ENCODE measurements around the gene SPON2. TPM values are rescaled to one million over a fixed set of nuclear protein-coding genes. Genes with fewer than 3 reads are reported as not detected.

Gene SPON2
- 2.2 and 3.4 TPM in 2 replicates for total RNA-seq

DNA sequence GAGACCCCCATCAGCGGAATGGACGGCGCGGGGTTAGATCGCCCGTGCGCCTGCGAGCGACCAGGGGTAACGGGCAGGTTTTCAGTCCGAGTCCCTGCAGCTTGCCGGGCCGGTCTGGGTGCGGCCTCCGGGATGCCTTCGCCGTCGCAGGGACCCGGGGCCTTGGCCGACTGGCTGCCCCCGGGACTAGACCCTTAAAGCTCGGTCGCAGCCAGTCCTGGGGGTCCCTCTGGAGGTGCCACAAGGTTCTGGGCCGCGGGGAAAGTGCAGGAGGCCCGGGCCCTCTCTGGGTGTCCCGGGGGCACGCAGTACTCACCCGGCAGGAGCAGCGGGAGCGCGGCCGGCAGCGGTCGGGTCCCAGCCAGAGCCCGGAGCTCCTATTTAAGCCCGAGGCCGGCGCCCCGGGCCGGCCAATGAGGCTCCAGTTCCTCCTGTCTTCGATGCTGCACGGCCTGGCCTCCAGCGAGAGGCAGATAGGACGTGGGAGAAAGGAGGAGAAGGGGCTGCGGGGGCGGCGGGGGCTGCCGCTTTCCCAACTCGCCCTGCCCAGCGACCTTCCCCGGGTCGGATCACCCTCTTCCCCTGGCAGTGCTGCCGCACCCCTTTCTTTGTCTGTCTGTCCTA is at the start of gene SPON2:
SPON2 (minus strand) TSS at position 356 of the 624 bp plus-strand sequence.
- H3K27me3 Mint-ChIP-seq = peaks cover 2% of the 10 kb centered on the region
- peaks cover 24% of the 10 kb centered on the region for H3K4me1 Mint-ChIP-seq
- POLR2A ChIA-PET = interaction anchor here (0.7 to 1.9 kb wide), 3 partner anchors 30 to 174 kb away, joined by 3 to 7 read pairs (median 4); no protein-coding TSS in a partner anchor
- TF ChIP-seq, protein P1, sequence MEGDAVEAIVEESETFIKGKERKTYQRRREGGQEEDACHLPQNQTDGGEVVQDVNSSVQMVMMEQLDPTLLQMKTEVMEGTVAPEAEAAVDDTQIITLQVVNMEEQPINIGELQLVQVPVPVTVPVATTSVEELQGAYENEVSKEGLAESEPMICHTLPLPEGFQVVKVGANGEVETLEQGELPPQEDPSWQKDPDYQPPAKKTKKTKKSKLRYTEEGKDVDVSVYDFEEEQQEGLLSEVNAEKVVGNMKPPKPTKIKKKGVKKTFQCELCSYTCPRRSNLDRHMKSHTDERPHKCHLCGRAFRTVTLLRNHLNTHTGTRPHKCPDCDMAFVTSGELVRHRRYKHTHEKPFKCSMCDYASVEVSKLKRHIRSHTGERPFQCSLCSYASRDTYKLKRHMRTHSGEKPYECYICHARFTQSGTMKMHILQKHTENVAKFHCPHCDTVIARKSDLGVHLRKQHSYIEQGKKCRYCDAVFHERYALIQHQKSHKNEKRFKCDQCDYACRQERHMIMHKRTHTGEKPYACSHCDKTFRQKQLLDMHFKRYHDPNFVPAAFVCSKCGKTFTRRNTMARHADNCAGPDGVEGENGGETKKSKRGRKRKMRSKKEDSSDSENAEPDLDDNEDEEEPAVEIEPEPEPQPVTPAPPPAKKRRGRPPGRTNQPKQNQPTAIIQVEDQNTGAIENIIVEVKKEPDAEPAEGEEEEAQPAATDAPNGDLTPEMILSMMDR (IDR thresholded peaks at IDR 0.05) = no peak
- H3K27ac Mint-ChIP-seq = no peak within 1 kb of the TSS
- DNase-seq (no peak), ATAC-seq (ENCODE audit: low read depth) (no peak)
- no peaks in the 10 kb centered on the region for H3K36me3 Mint-ChIP-seq (ENCODE audit: low read depth)
- peak within 1 kb of the TSS; percentile 76 for H3K4me3 Mint-ChIP-seq
- no peaks in the 10 kb centered on the region for H3K9me3 Mint-ChIP-seq
- intact Hi-C loops (cut with micrococcal nuclease) = no loop called here
- CTCF ChIA-PET = interaction anchor here (0.8 to 1.8 kb wide), 2 partner anchors 12 to 96 kb away, joined by 4 to 5 read pairs; no protein-coding TSS in a partner anchor

GRCh38 chr4:1221155-1221870 is 48.9 kb upstream of the SPON2 start:
- H3K4me1 Mint-ChIP-seq = peaks cover 52% of the 10 kb centered on the region
- ChIA-PET POLR2A (interaction anchor here (0.6 to 1.0 kb wide), 2 partner anchors 70 to 439 kb away, joined by 3 read pairs; no protein-coding TSS in a partner anchor), CTCF (no interaction called here)
- DNase-seq = no peak
- no peaks in the 10 kb centered on the region for H3K27me3 Mint-ChIP-seq
- H3K4me3 Mint-ChIP-seq = no peak overlapping the region
- ATAC-seq (ENCODE audit: low read depth) = no peak
- TF ChIP-seq, protein P1 (IDR thresholded peaks at IDR 0.05) = no peak
- peaks cover 50% of the 10 kb centered on the region for H3K36me3 Mint-ChIP-seq (ENCODE audit: low read depth)
- H3K9me3 Mint-ChIP-seq = no peaks in the 10 kb centered on the region
- intact Hi-C loops (cut with micrococcal nuclease) = no loop called here
- H3K27ac Mint-ChIP-seq = peak overlapping the region; percentile 47

DNA sequence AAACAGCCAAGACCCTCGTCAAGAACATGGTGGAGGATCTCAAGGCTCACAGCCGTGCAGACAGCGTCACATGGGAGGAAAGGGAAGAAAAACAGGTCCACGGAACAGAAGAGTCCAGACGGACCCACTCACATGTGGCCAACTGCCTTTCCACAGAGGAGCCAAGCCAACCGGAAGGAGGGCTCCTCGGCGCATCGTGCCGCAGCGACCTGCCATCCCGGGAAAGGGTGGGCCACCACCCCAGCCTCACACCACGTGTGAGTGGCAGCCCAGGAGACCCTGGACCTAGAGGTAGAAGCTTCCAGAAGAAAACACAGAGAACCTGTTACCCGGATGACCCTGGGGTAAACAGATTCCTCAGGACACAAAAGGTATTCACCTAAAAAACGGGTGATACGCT is 48.2 kb upstream of the SPON2 start:
- no peak for DNase-seq
- H3K27me3 Mint-ChIP-seq = no peaks in the 10 kb centered on the region
- TF ChIP-seq, protein P1 (IDR thresholded peaks at IDR 0.05) = no peak
- peaks cover 59% of the 10 kb centered on the region for H3K4me1 Mint-ChIP-seq
- no peak overlapping the region for H3K4me3 Mint-ChIP-seq
- intact Hi-C loops (cut with micrococcal nuclease) = no loop called here
- H3K9me3 Mint-ChIP-seq = no peaks in the 10 kb centered on the region
- CTCF ChIA-PET = no interaction called here
- no peak overlapping the region for H3K27ac Mint-ChIP-seq
- peaks cover 47% of the 10 kb centered on the region for H3K36me3 Mint-ChIP-seq (ENCODE audit: low read depth)
- POLR2A ChIA-PET = interaction anchor here (0.7 to 4.4 kb wide), 2 partner anchors 28 to 63 kb away, joined by 4 to 21 read pairs; partner anchors contain the start of gene CTBP1
- no peak for ATAC-seq (ENCODE audit: low read depth)

DNA sequence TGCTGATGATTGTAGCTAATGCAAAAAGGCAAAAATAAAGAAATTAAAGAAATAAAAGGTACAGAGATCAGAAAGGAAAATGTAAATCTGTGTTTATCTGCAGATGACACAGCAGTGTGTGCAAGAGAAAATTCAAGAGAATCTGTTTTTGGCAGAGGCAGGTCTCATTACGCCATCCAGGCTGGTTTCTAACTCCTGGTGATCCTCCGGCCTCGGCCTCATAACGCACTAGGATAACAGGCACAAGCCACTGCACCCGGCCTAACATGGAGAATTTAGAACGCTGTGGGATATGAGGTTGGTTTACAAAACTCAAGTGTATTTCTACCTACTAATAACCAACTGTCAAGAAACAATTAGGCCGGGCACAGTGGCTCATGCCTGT is 47.2 kb upstream of the SPON2 start:
- peak overlapping the region; percentile 81 for H3K27ac Mint-ChIP-seq

More for the DNA sequence above, 47.2 kb upstream of the SPON2 start:
- ChIA-PET POLR2A (interaction anchor here (1.0 to 4.4 kb wide), 5 partner anchors 29 to 209 kb away, joined by 3 to 21 read pairs (median 4); partner anchors contain the start of genes CTBP1, MAEA and UVSSA), CTCF (interaction anchor here (0.8 to 1.0 kb wide), 2 partner anchors 52 to 54 kb away, joined by 3 to 5 read pairs; no protein-coding TSS in a partner anchor)
- peak overlapping the region; percentile 75 for H3K4me3 Mint-ChIP-seq
- H3K9me3 Mint-ChIP-seq = no peaks in the 10 kb centered on the region
- ATAC-seq (ENCODE audit: low read depth) (no peak), DNase-seq (no peak)
- no peaks in the 10 kb centered on the region for H3K27me3 Mint-ChIP-seq
- H3K36me3 Mint-ChIP-seq (ENCODE audit: low read depth) = peaks cover 50% of the 10 kb centered on the region
- TF ChIP-seq, protein P1 (IDR thresholded peaks at IDR 0.05) = no peak
- peaks cover 64% of the 10 kb centered on the region for H3K4me1 Mint-ChIP-seq
- intact Hi-C loops (cut with micrococcal nuclease) = loop anchor here (1.0 kb wide), 6 partner anchors 18 to 128 kb away; partner anchors contain the start of genes MAEA and UVSSA

Measured in activated B cell treated with CpG ODN at 0.5 μM for 24 hours (primary cell).